SHP77 (cell line): Measurements from ENCODE around the gene NOS3.

ENCODE experiments used
- DNase-seq, 2 experiments: peaks; one replicate each; lab custom pipeline; 2025; lab: John Stamatoyannopoulos, UW

The NOS3 gene

DNA sequence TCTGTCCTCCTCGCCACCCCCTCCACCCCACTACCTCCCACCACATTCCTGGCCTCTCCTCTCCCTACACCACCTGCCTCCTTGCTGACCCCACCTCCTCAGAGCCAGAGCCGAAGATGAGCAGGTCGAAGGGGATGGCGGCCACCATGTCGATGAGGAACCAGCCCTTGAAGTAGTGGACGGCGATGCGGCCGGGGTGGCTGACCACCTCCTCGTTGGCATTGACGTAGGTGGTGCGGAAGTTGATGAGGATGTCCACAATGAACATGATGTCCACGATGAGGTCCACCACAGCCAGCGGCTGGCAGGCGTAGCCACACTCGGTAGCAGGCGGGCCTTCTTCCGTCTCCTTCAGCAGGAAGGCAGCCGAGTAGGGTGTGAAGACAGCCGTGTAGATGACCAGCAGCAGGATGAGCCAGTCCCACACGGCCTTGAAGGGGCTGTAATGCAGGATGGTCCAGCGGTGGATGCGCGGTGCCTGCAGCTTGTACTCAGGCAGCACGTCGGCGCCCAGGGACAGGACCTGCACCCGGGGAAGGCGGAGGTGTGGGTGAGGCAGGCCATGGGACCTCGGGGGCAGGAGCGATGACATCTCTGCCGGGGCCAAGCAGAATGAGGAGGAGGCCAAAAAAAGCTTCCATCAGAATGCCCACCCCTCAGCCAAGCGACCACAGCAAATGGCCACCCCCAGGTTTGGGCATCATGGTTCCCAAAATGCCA is 38.3 kb upstream of the NOS3 start:
- no peak for DNase-seq

DNA sequence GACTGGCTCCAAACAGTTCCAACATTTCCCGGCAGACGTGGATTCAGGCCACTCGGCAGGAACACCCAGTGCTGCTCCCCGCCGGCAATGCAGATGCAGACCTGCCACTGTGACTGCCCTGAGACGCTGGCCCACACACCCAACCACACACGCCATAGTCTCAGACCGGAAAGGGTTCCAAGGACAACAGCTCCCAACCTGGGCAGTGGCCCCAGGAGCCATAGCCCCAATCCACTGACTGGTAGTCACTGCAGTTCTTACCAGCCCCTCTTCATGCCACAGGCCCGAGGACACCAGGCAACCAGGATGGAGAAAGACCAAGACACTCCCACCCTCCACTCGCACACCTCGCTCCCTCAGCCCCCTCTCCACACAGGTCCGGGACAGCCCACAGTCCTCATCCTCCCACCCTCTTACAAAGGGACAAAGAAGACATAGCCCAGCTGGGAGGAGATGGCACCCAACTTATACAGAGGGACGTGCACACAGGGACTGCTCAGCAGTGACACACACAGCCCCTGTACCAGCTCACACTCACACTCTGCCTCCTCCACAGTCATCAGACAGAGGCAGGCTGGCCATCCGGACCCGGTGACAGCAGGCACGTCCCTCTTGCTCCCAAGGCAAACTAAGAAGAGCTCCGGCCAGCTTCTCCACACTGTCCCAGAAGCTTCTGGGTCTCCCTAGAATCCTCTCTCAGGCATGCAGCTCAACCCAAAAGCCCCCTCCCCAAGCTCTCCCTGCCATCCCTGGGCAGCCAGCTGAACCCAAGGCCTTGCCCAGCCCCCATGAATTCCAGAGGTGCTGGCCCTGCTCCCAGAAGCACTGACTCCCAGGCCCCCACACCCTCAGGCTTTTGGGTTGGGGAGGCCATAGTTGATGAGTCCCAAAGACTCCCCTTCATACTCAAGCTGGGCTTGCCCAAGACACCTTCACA is 37.5 kb upstream of the NOS3 start:
- DNase-seq: no peak

DNA sequence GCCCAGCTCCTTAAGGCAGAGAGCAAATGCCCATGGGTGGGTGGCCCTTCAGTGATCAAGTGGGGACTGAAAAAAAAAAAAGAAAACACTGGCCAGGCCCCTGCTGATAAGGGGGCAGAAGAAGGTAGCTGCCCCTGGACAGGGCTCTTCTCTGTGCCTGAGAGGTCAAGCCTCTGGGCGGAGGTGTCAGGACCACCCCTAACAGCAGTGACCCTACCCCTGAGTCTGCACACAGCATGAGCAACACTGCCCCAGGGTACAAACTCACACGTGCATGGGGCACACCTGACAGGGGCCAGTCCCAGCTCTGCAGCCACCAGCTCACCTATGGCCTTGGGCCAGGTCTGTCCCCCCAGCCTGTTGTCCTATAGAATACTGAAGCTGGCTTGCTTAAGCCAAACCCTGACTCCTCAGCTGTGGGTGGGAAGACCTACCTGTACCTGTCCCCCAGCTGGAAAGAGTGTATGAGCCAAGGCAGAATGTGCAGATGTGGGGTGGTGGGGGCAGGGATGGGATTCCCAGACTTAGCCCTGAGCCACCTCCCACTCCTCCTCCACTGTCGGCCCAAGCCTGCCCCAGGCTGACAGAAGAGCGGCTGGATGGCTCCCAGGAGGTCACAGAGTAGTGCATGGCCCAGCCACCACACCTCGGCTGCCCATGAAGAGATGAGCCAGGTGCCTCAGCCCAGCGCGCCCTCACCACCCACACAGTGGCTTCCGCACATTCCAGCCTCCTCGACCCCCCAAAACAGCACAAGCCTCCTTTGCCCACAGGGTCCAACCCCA is 36.4 kb upstream of the NOS3 start:
- no peak for DNase-seq

GRCh38 chr7:150954986-150955518 is 35.8 kb upstream of the NOS3 start:
- no peak for DNase-seq

GRCh38 chr7:150955519-150956394 is 35.1 kb upstream of the NOS3 start:
- peak; percentile 32 to 42 for DNase-seq

- no peak for DNase-seq
Measured at GRCh38 chr7:150956395-150957132, 34.3 kb upstream of the NOS3 start.

- DNase-seq: no peak
Measured at GRCh38 chr7:150957133-150958020, 33.4 kb upstream of the NOS3 start.

DNA sequence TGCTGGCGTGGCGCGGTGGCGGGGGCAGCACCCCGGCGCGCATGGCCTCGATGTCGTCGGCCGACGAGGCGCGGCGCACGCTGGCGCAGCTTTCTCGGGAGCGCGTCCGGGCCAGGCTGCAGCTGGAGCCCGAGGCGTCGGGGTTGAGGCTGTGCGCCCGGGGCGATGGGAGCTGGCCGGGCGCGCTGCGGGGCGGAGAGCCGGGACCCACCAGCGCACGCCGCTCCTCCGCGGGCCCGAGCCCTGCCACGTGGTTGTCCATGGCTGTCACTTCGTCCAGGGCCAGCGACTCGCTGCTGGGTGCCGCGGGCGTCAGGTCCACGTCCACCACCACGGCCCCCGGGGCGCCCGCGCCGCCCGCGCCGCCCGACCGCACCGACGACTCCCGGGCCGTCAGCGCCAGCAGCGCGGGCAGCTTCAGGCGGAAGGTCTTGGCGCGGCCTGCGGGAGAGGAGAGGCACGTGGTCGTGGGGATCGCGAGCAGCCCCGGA is 32.7 kb upstream of the NOS3 start:
- no peak for DNase-seq

DNA sequence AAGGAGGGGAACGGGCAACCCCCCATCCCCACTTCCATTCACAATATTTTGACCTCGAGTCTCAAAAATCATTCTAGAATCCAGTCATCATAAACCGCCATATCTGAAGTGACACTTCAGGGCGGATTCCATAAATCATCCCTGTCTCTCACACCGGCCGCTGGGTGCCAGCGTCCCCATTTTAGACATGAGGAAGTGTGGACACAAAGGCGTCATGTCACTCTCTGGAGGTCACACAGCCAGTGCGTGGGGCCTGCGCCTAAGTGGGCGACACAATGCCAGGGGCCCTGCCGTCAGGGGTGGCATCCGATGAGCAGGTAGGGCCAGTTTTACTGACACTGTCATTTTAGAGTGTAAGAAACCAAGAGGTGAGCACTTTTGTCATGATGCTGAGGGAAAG is 32.2 kb upstream of the NOS3 start:
- no peak for DNase-seq

DNA sequence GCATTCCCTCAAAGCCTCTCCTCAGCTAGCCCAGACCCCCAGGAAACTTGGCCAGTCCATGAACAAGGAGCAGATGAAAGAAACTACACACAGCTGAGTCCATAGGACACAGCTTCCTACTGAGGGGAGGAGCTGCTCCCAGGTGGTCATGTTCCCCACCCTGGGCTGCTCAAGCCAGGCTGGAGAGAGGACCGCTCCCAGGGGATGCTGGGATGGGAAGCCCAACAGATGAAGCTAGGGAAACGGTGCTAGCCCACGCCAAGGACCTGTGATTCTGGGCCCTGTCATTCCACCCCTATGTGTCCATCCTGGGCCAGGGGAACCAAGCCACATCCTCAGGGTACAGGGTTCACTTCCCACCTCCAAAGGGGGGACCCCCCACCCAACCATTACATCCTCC is 31.7 kb upstream of the NOS3 start:
- no peak for DNase-seq

GRCh38 chr7:150959739-150960734 is 30.8 kb upstream of the NOS3 start:
- no peak for DNase-seq

- DNase-seq: no peak
Measured at GRCh38 chr7:150961510-150962289, 29.1 kb upstream of the NOS3 start.

DNA sequence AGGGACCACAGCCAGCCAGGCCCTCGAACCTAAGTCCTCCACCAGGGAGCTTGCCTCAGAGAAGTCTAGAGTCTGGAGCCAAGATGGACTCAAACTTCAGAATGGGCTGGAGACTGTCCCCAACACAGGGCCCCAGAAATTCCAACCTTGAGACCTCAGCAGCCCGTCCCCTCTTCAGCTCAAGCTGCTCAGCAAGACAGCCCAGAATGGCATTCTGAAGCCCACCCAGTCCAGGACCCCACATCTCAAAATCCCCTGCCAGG is 28.6 kb upstream of the NOS3 start:
- no peak for DNase-seq

GRCh38 chr7:150962553-150963399 is 28.0 kb upstream of the NOS3 start:
- peak; percentile 2 to 56 for DNase-seq

DNA sequence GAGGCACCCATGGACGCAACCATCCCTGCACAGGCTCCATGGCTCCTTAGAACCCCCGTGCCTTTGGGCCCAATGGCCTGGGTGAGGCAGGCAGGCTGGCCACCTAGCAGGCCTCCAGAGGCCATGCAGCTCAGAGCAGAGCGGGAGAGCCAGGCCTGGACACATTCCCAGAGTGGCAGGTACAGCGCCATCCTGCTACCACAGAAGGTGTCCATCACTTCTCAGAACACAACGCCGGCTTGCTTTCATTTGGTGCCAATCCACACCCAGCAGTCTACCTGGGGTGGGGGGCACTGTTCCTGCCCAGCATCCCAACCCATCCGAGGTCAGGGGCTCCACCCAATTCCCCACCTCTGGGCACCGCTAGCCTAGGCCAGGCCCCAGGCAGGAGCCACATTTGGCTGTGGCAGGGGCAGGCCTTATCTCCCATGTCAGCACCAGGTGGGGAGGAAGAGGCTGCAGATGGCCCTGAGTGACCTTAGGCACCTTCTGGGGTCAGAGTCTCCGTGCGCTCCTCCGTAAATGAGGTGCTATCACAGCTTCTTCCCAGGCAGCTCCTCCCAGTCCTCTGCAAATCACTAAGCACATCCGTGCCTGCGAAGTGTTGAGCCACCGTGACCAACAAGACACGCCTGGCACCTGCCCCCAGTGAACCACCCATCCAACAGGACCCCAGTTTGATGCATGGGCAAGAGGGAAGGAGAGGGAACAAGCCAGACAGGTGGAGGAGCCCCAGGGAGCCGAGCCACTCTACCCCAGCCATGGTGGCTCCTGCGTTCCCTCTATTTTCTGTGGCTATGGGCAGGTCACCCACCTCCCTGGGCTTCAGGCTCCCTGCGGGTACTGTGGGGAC is 26.9 kb upstream of the NOS3 start:
- DNase-seq: no peak
